Measurements from ENCODE around the gene SPIC.
"Not testable (repeated sequence)": the region's sequence is repeated elsewhere in the genome, so short reads cannot be mapped to it uniquely, and the experiment has no call there.

Gene SPIC

DNA sequence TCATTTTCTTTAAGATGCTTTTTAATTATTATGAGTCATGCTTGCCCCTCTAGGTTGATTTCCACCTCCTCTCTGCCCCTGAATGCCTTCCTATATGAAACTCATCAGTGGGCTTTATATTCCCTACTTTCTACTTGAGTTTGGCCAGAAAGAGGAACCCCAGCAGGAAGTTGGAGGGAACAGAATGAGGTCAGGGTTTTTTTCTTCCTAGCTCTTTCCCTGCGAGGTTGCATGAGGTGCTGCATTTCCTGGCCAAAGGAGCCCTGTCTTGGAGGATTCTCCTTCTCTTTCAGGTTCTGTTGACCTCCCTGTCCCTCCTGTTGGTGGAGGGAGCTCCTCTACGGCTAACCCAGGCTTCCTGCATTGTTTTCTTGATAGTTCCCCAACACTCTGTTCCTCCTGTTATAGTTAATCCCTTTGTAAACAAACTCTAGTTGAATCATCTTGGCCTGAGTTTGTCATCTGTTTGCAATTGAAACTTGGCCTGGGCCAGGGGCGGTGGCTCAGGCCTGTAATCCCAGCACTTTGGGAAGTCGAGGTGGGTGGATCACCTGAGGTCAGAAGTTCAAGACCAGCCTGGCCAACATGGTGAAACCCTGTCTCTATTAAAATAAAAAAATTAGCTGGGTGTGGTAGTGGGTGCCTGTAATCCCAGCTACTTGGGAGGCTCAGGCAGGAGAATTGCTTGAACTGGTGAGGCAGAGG is 15.3 kb upstream of the SPIC start:
- DNase-seq (ENCODE audit: low read depth): no peak
- H3K4me3 ChIP-seq (ENCODE audit: control insufficient read depth, low read depth, low read length): no peak overlapping the region
- TF ChIP-seq, protein P1, sequence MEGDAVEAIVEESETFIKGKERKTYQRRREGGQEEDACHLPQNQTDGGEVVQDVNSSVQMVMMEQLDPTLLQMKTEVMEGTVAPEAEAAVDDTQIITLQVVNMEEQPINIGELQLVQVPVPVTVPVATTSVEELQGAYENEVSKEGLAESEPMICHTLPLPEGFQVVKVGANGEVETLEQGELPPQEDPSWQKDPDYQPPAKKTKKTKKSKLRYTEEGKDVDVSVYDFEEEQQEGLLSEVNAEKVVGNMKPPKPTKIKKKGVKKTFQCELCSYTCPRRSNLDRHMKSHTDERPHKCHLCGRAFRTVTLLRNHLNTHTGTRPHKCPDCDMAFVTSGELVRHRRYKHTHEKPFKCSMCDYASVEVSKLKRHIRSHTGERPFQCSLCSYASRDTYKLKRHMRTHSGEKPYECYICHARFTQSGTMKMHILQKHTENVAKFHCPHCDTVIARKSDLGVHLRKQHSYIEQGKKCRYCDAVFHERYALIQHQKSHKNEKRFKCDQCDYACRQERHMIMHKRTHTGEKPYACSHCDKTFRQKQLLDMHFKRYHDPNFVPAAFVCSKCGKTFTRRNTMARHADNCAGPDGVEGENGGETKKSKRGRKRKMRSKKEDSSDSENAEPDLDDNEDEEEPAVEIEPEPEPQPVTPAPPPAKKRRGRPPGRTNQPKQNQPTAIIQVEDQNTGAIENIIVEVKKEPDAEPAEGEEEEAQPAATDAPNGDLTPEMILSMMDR (IDR thresholded peaks at IDR 0.05; ENCODE audit: control insufficient read depth, insufficient read depth, low read depth, low read length, missing control alignments): no peak

DNA sequence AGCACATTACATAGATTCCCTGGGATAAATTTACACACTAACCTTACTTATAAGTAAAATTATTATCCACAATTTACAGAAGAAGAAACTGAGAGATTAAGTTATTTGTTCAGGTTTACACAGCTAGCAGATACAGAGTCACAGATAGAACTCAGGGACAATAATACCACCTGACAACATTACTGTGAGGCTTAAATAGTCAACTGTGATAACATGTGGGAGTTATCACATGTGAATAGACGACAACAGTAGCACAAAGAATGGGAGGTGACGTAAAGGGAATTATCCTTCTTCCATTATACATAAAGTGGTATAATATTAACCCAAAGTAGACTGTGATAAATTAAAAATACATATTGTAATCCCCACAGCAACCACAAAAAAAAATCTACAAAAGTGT is 6.2 kb upstream of the SPIC start:
- no peak for DNase-seq (ENCODE audit: low read depth)
- TF ChIP-seq, protein P1 (IDR thresholded peaks at IDR 0.05; ENCODE audit: control insufficient read depth, insufficient read depth, low read depth, low read length, missing control alignments): no peak

DNA sequence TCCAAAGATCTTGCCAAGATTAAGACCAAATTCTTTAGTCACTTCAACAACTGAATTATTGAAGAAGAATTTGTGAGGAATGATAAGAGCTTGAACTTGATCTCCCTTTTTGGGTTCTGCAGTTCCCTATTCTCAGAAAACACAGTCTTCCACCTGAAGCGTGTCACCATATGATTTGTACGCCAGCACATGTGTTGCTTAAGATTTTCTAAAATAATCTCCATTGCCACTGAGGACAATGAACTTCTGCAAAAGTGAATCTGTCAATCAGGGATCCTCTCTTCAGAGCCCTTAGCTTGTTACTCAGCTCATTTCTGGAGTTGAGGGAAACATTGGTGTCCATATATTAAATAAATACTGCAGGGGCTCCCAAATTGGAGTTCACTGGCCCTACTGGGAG is 4.2 kb upstream of the SPIC start:
- no peak overlapping the region for H3K4me3 ChIP-seq (ENCODE audit: control insufficient read depth, low read depth, low read length)
- TF ChIP-seq, protein P1 (IDR thresholded peaks at IDR 0.05; ENCODE audit: control insufficient read depth, insufficient read depth, low read depth, low read length, missing control alignments): no peak
- no peak for DNase-seq (ENCODE audit: low read depth)

More for the DNA sequence above, 6.2 kb upstream of the SPIC start:
- H3K4me3 ChIP-seq (ENCODE audit: control insufficient read depth, low read depth, low read length): no peak overlapping the region

DNA sequence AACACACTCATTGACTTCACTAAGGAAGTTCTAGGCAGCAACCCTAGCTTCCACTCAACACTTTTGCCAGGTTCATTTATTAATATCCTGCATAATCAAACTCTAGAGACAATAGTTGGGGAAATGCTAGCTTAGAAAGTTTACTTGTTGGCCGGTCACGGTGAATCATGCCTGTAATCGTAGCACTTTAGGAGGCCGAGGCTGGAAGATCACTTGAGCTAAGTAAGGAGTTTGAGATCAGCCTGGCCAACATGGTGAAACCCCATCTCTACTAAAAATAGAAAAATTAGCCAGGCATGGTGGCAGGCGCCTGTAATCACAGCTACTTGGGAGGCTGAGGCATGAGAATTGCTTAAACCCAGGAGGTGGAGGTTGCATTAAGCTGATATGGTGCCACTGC is 3.3 kb upstream of the SPIC start:
- not testable (repeated sequence) for H3K4me3 ChIP-seq (ENCODE audit: control insufficient read depth, low read depth, low read length); DNase-seq (ENCODE audit: low read depth)

DNA sequence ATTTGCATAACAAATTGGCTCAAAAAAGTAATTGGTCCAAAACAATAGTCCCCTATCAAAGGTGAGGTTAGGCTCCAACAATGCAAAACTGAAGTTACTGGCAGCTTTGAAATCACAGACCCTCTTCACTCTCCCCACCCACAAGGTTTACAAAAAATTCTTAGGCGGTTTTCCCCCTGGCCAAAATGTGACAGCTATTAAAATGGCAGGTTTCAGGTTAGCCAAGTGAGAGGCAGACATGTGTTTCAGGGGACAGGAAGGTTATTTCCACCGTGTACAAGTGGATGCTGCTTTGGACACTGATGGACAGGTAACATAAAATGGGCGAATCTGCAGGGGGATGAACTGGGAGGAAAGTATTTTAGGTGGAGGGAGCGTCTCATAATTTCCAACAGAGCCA is 888 bp upstream of the SPIC start:
- no peak overlapping the region for H3K4me3 ChIP-seq (ENCODE audit: control insufficient read depth, low read depth, low read length)
- DNase-seq (ENCODE audit: low read depth): no peak
- TF ChIP-seq, protein P1 (IDR thresholded peaks at IDR 0.05; ENCODE audit: control insufficient read depth, insufficient read depth, low read depth, low read length, missing control alignments): no peak

DNA sequence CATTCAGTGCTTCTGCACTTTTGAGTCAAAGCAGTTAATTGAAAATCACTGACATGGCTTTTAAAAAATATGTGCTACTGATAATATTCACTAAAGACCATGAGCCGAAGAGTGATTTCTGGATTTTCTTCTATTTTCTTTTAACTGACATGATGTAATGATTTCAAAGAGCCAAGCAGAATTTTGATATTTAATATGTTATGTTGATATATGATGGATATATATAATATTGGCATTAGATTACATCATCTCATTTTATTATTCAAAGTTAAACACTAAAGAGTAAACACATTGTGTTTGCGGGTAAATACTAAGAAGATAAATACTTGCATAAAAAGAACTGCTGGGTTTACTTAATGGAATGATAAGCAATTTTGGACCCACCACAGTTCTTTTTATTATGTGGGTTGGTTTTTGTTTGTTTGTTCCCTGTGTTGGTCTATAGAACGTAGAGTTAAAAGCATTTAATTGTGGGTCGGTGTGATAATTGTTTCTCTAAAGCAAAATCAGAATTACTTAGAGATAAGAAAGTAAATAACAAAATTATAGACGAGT is 692 bp downstream of the SPIC start:
- H3K4me3 ChIP-seq (ENCODE audit: control insufficient read depth, low read depth, low read length): no peak overlapping the region
- DNase-seq (ENCODE audit: low read depth): no peak
- TF ChIP-seq, protein P1 (IDR thresholded peaks at IDR 0.05; ENCODE audit: control insufficient read depth, insufficient read depth, low read depth, low read length, missing control alignments): no peak

DNA sequence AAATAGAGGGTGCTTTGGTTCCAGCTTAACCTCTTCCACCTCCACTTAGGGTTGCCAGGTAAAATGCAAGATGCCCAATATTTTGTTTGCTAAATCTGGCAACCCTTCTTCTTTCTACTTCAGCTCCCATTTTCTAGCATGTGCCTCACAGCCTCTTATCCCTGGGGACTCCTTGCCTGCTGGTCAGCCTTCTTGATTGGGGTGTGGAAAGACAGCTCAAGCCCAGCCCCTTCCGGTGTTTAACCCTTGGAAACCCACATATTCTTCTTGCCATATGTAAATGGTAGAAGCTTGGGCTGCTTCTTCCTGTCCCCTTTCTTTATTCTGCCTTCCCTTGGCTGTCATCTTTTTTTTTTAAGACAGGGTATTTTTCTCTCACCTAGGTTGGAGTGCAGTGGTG is 5.7 kb downstream of the SPIC start:
- H3K4me3 ChIP-seq (ENCODE audit: control insufficient read depth, low read depth, low read length): no peak overlapping the region
- TF ChIP-seq, protein P1 (IDR thresholded peaks at IDR 0.05; ENCODE audit: control insufficient read depth, insufficient read depth, low read depth, low read length, missing control alignments): no peak
- no peak for DNase-seq (ENCODE audit: low read depth)

Measured in AG09309 (cell line).